ENCODE results near the gene RANGAP1.

Gene RANGAP1

GRCh38 chr22:41257696-41258095 lies 28.3 kb downstream of the RANGAP1 start:
- DNase-seq (ENCODE audit: low spot score), result no peak

DNA sequence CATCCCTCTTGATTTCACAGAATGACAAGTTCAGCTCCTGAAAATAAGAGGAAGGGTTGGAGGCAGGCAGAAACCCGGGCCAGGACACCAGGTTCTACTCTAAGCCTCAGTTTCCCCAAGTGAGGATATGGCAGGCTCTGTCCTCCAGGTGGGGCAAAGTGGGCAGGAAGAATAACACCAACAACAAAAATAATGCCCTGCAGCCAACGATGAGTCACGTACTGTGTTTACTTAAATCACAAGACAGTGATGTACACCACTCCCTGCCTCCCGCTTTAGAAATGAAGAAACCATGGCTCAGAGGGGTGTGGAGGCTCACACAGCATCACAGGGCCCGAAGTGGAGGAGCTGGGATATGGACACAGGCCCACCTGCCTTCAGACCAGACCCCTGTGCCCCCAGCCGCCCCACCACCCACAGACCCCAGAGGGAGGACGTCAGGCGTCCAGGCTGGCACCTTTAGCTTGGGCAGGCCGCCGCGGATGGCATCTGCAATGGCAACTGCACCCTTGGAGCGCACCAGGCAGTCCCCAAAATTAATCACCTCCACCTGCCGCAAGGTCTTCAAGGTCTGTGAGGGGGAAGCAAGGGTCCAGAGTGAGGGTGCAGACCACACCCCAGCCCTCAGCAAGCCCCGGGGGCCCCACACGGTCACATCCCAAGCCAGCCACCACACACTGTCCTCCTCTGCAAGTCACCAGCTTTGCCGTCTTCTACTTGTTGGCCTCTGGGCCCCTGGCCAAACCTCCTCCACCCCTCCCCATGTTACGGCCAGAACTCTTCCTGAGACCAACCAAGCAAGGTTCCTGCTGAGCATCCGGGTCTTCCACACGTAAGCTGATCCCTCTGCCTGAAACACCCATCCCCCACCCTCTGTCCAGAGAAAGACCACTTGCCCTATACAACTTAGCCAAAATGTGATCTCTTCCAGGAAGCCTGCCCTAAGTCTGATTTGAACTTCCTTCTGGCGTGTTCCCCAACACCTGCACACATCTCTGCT lies 29.4 kb downstream of the RANGAP1 start:
- DNase-seq (ENCODE audit: low spot score), result peak; percentile 78

GRCh38 chr22:41254230-41254629 lies 31.8 kb downstream of the RANGAP1 start:
- no peak for DNase-seq (ENCODE audit: low spot score)

DNA sequence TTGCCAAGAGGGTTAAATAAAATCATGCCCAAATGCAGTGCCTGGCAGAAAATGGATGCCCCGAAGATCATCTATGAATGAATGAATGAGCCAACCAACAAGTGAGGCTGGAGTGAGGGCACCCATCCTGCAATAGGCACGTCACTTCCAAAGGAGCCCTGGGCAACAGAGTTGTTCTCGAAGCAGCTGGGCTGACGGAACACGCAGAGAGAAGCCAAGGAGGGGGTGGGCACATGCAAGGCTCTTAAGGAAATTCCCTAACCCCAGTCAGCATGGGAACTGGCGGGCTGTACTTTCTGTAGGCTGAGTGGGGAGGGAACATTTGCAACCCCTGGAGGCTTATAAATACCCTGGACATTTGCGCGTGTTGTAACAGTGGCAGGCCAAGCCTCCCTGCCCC lies 33.6 kb downstream of the RANGAP1 start:
- DNase-seq (ENCODE audit: low spot score), result no peak

DNA sequence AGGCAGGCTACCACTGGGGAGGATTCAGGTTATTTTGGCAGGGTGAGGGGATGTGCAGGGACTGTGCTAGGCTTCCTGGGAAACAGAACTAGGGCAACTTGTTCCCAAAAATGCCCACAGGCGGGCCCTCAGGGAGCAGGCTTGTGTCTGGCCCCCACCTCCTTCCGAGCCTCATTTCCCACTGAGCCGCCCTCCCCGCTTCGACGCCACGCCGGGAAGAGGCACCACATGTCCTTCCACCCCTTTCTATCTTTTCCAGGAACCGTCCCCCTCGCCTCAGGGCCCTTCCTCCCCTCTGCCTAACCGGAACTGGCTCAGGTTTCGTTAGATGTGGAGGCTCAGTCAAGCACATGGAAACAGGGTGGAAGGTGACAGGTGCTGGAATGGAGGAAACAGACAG lies 35.9 kb downstream of the RANGAP1 start:
- no peak for DNase-seq (ENCODE audit: low spot score)

GRCh38 chr22:41249442-41249841 lies 36.5 kb downstream of the RANGAP1 start:
- no peak for DNase-seq (ENCODE audit: low spot score)

DNA sequence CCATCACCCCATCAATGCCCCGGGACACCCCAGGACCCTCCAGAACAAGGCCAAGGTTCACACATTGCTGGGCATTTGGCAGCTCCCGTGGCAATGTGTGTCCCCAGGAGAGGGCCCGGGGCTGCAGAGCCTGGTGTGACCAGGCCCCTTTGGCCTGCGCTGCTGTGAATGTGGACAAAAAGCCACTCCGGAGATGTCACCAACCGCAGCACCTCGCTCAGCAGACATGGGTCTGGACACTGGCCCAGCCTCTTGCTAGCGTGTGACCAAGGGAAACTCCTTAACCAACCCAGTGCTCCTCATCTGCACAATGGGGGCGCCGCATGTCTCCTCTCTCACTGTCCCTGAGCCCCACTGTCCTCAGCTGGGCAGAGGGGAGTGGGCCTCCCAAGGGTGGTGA lies 37.2 kb downstream of the RANGAP1 start:
- DNase-seq (ENCODE audit: low spot score), result no peak

DNA sequence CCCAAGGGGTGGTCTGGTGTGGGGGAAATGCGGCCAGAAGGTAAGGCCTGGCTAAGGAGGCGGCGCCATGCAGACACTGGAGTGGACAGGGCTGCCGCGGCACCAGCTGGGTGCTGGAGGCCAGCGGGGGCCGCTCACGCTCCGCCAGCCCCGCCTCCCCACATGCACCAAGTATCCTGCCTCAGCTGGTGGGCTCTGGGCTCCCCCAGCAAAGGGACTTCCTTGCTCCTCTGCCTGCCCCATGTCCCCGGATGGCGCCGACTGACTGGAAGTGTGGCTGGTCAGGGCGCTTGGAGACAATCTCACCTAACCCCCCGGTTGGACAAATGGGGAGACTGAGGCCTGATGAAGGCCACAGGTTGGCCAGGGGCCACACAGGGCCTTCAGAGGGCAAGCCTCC lies 37.7 kb downstream of the RANGAP1 start:
- DNase-seq (ENCODE audit: low spot score), result no peak

GRCh38 chr22:41247703-41248102 lies 38.3 kb downstream of the RANGAP1 start:
- no peak for DNase-seq (ENCODE audit: low spot score)

- DNase-seq (ENCODE audit: low spot score), result peak; percentile 80
These were observed 40.0 kb downstream of the RANGAP1 start for GRCh38 chr22:41245917-41246499.

- no peak for DNase-seq (ENCODE audit: low spot score)
These were observed 42.6 kb downstream of the RANGAP1 start for GRCh38 chr22:41243361-41243760.

GRCh38 chr22:41242396-41243117 lies 43.4 kb downstream of the RANGAP1 start:
- DNase-seq (ENCODE audit: low spot score), result no peak

GRCh38 chr22:41241133-41241676 lies 44.8 kb downstream of the RANGAP1 start:
- DNase-seq (ENCODE audit: low spot score), result no peak

GRCh38 chr22:41240377-41241132 lies 45.4 kb downstream of the RANGAP1 start, which contains the start of gene CHADL:
CHADL (minus strand) TSS chr22:41240931; CDS start chr22:41240881, 50 bp downstream.
- DNase-seq (ENCODE audit: low spot score), result no peak

- DNase-seq (ENCODE audit: low spot score), result no peak
These were observed 46.4 kb downstream of the RANGAP1 start for GRCh38 chr22:41239443-41240128.

- peak; percentile 53 for DNase-seq (ENCODE audit: low spot score)
These were observed 47.2 kb downstream of the RANGAP1 start for GRCh38 chr22:41238570-41239442.

- peak; percentile 94 for DNase-seq (ENCODE audit: low spot score)
These were observed 48.0 kb downstream of the RANGAP1 start for GRCh38 chr22:41237707-41238569.

DNA sequence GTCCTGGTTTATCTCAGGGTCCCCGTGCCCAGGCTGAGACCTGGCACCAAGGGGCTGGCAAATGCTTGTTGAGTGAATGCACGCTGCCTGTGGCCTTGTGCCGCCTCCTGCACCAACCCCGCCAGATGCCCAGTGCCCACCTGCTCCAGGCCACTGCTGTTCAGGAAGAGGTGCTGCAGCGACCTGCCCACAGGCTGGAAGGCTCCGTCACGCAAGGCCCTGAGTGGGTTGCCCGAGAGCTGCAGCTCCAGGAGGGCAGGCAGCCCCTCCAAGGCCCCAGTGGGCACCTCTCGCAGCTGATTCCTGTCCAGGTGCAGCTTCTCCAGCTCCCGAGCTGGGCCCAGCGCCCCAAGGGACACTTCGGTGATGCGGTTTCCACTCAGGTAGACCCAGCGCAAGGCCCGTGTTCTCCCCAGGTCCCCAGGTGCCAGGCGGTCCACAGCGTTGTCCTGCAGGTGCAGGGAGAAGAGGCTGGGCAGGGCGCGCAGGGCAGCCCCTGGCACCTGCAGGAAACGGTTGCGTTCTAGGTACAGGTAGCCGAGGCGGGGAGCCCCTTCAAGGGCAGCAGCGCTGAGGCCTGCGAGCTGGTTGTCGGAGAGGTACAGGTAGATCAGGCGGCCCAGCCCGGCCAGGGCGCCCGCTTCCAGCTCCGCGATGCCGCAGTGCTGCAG lies 48.8 kb downstream of the RANGAP1 start:
- DNase-seq (ENCODE audit: low spot score), result no peak
